Left ventricle myocardium inferior (tissue), 1 donor: Measurements from ENCODE around the gene C1orf198. TPM values are rescaled to one million over a fixed set of nuclear protein-coding genes. Genes with fewer than 3 reads are reported as not detected.

Experiments
- DNase-seq: peaks from one replicate; pipeline ENCODE4 v3.0.0-alpha.2; 2020
- H3K27ac ChIP-seq: fragments of 200-600 bp; replicated peaks from 2 replicates; pipeline ENCODE4 v1.8.0; 2021
- H3K27me3 ChIP-seq: fragments of 200-600 bp; 2 replicates; pipeline ENCODE4 v1.8.0; 2021; ENCODE audit warnings: low read depth
- H3K36me3 ChIP-seq: fragments of 200-600 bp; 2 replicates; pipeline ENCODE4 v1.8.0; 2021
- H3K4me1 ChIP-seq: fragments of 200-600 bp; 2 replicates; pipeline ENCODE4 v1.8.0; 2021
- H3K4me3 ChIP-seq: fragments of 200-600 bp; 2 replicates; pipeline ENCODE4 v1.8.0; 2021; ENCODE audit warnings: mild to moderate bottlenecking, moderate library complexity
- H3K9me3 ChIP-seq: fragments of 200-600 bp; replicated peaks from 2 replicates; pipeline ENCODE4 v1.8.0; 2021
- CTCF ChIP-seq: fragments of 200-600 bp; IDR thresholded peaks from 2 replicates; pipeline ENCODE4 v1.8.0; 2021; ENCODE audit warnings: antibody characterized with exemption, mild to moderate bottlenecking, borderline replicate concordance
- intact Hi-C: fragments of 100-400 bp; cut with micrococcal nuclease; formaldehyde crosslinking; loops from one replicate; pipeline ENCODE4 v1.11.0; 2022
- total RNA-seq: library from RNA; stranded (reverse); fragmentation: NEBNext Ultra II Directional; extraction: Animal tissue kit (Norgen Biotek cat#: 25700); gene quantifications from one replicate; pipeline ENCODE4 v1.2.1, GENCODE V29; 2021
- donor health status: DM: no; HTN: yes; CAD: no; lungs with severe emphysema.

The C1orf198 gene
- total RNA-seq, 1 donor from 2014 or later: 32.7 TPM

- H3K27me3 ChIP-seq: no peaks in the 10 kb centered on the region
- peak overlapping the region; percentile 94 for H3K4me3 ChIP-seq
- no peak for DNase-seq
- H3K27ac ChIP-seq: peak overlapping the region; percentile 92
- no peaks in the 10 kb centered on the region for H3K9me3 ChIP-seq
- no peak for TF ChIP-seq CTCF
- intact Hi-C loops: loop anchor here (10.0 kb wide), 1 partner anchor 50 kb away; no protein-coding TSS in a partner anchor
- peaks cover 95% of the 10 kb centered on the region for H3K4me1 ChIP-seq
- no peaks in the 10 kb centered on the region for H3K36me3 ChIP-seq
These were observed 3.1 kb downstream of the C1orf198 start for GRCh38 chr1:230865062-230865817.

GRCh38 chr1:230864441-230864840, 3.9 kb downstream of the C1orf198 start:
- DNase-seq: no peak
- no peak for TF ChIP-seq CTCF
- H3K27me3 ChIP-seq: no peaks in the 10 kb centered on the region
- intact Hi-C loops: loop anchor here (10.0 kb wide), 1 partner anchor 50 kb away; no protein-coding TSS in a partner anchor
- peaks cover 95% of the 10 kb centered on the region for H3K4me1 ChIP-seq
- peak overlapping the region; percentile 92 for H3K27ac ChIP-seq
- peak overlapping the region; percentile 29 for H3K4me3 ChIP-seq
- H3K9me3 ChIP-seq: no peaks in the 10 kb centered on the region
- H3K36me3 ChIP-seq: no peaks in the 10 kb centered on the region

- H3K9me3 ChIP-seq: no peaks in the 10 kb centered on the region
- intact Hi-C loops: loop anchor here (10.0 kb wide), 1 partner anchor 49 kb away; no protein-coding TSS in a partner anchor
- H3K27ac ChIP-seq: peak overlapping the region; percentile 92
- H3K36me3 ChIP-seq: no peaks in the 10 kb centered on the region
- H3K4me1 ChIP-seq: peaks cover 96% of the 10 kb centered on the region
- peak; percentile 42 for DNase-seq
- H3K27me3 ChIP-seq: no peaks in the 10 kb centered on the region
- TF ChIP-seq CTCF: no peak
- no peak overlapping the region for H3K4me3 ChIP-seq
These were observed 4.9 kb downstream of the C1orf198 start for GRCh38 chr1:230863449-230863848.

- Histone ChIP-seq H3K4me3 (no peak overlapping the region), H3K27me3 (no peaks in the 10 kb centered on the region), H3K9me3 (no peaks in the 10 kb centered on the region), H3K27ac (peak overlapping the region; percentile 92), H3K4me1 (peaks cover 100% of the 10 kb centered on the region), H3K36me3 (no peaks in the 10 kb centered on the region)
- DNase-seq: peak; percentile 42
- TF ChIP-seq CTCF: no peak
- intact Hi-C loops: loop anchor here (10.0 kb wide), 1 partner anchor 47 kb away; no protein-coding TSS in a partner anchor
These were observed 6.2 kb downstream of the C1orf198 start for GRCh38 chr1:230861970-230862595.

- peak; percentile 24 for TF ChIP-seq CTCF
- intact Hi-C loops: loop anchor here (10.0 kb wide), 1 partner anchor 47 kb away; no protein-coding TSS in a partner anchor
These were observed 6.8 kb downstream of the C1orf198 start for GRCh38 chr1:230861489-230861888.

More at GRCh38 chr1:230861489-230861888, 6.8 kb downstream of the C1orf198 start:
- Histone ChIP-seq H3K4me1 (peaks cover 100% of the 10 kb centered on the region), H3K27me3 (no peaks in the 10 kb centered on the region), H3K4me3 (no peak overlapping the region), H3K27ac (peak overlapping the region; percentile 92), H3K9me3 (no peaks in the 10 kb centered on the region), H3K36me3 (no peaks in the 10 kb centered on the region)
- DNase-seq: no peak
